Memory B cell (primary cell): ENCODE measurements around the gene NELFA.
A peak's percentile ranks its signal among the peaks of the same experiment; 100 is the strongest.

Experiments used
- ATAC-seq: fragments of 150-1000 bp; cut with Tn5 transposase; 2 replicates; pipeline ENCODE4 v1.10.0; 2021; ENCODE audit warnings: low read depth, mild to moderate bottlenecking, moderate library complexity
- DNase-seq, 2 donors: peaks; one replicate each; pipeline ENCODE4 v3.0.0; 2022; ENCODE audit warnings: low spot score in 2 of 2
- H3K27ac Mint-ChIP-seq: one replicate; pipeline ENCODE4 v1.8.0; 2022; ENCODE audit warnings: mild to moderate bottlenecking, moderate library complexity, mixed read lengths
- H3K27me3 Mint-ChIP-seq: one replicate; pipeline ENCODE4 v1.8.0; 2022; ENCODE audit warnings: mixed read lengths
- H3K36me3 Mint-ChIP-seq: one replicate; pipeline ENCODE4 v1.8.0; 2022; ENCODE audit warnings: mild to moderate bottlenecking, mixed read lengths
- H3K4me1 Mint-ChIP-seq: one replicate; pipeline ENCODE4 v1.8.0; 2022; ENCODE audit warnings: mixed read lengths
- H3K4me3 Mint-ChIP-seq: one replicate; pipeline ENCODE4 v1.8.0; 2022; ENCODE audit warnings: mild to moderate bottlenecking, moderate library complexity, mixed read lengths
- H3K9me3 Mint-ChIP-seq: one replicate; pipeline ENCODE4 v1.8.0; 2022; ENCODE audit warnings: mixed read lengths

The NELFA gene

GRCh38 chr4:2008921-2009650 is at the start of gene NELFA:
Gene NELFA, minus strand, starts transcription at chr4:2008974. Its CDS starts 15 bp downstream, at chr4:2008959.
- peak within 1 kb of the TSS; percentile 97 for H3K27ac Mint-ChIP-seq
- peaks cover 3% of the 10 kb centered on the region for H3K27me3 Mint-ChIP-seq
- H3K4me1 Mint-ChIP-seq, result peaks cover 26% of the 10 kb centered on the region
- H3K9me3 Mint-ChIP-seq, result no peaks in the 10 kb centered on the region
- peak; percentile 96 to 99 for DNase-seq
- peak within 1 kb of the TSS; percentile 93 for H3K4me3 Mint-ChIP-seq
- peak; percentile 80 for ATAC-seq
- peaks cover 4% of the 10 kb centered on the region for H3K36me3 Mint-ChIP-seq

- Mint-ChIP-seq H3K4me1 (no peaks in the 10 kb centered on the region), H3K9me3 (no peaks in the 10 kb centered on the region), H3K4me3 (peak overlapping the region; percentile 55), H3K27ac (no peak overlapping the region), H3K27me3 (peaks cover 8% of the 10 kb centered on the region), H3K36me3 (no peaks in the 10 kb centered on the region)
- ATAC-seq (no peak), DNase-seq (no peak)
Measured at GRCh38 chr4:2057382-2058065, 48.8 kb upstream of the NELFA start.

GRCh38 chr4:2054217-2054616 is 45.4 kb upstream of the NELFA start:
- Mint-ChIP-seq H3K9me3 (no peaks in the 10 kb centered on the region), H3K27ac (no peak overlapping the region), H3K4me3 (no peak overlapping the region), H3K27me3 (peaks cover 6% of the 10 kb centered on the region), H3K4me1 (no peaks in the 10 kb centered on the region), H3K36me3 (no peaks in the 10 kb centered on the region)
- no peak for DNase-seq
- ATAC-seq, result no peak

GRCh38 chr4:2051086-2051485 is 42.3 kb upstream of the NELFA start:
- DNase-seq (no peak), ATAC-seq (no peak)
- H3K4me1 Mint-ChIP-seq, result no peaks in the 10 kb centered on the region
- no peak overlapping the region for H3K27ac Mint-ChIP-seq
- H3K27me3 Mint-ChIP-seq, result peaks cover 8% of the 10 kb centered on the region
- H3K36me3 Mint-ChIP-seq, result no peaks in the 10 kb centered on the region
- H3K9me3 Mint-ChIP-seq, result no peaks in the 10 kb centered on the region
- H3K4me3 Mint-ChIP-seq, result no peak overlapping the region

- Mint-ChIP-seq H3K27me3 (peaks cover 8% of the 10 kb centered on the region), H3K9me3 (peaks cover 2% of the 10 kb centered on the region), H3K36me3 (no peaks in the 10 kb centered on the region), H3K4me1 (no peaks in the 10 kb centered on the region), H3K4me3 (no peak overlapping the region), H3K27ac (no peak overlapping the region)
- DNase-seq (no peak), ATAC-seq (no peak)
Measured at GRCh38 chr4:2049811-2050210, 41.0 kb upstream of the NELFA start.

GRCh38 chr4:2049381-2049780 is 40.6 kb upstream of the NELFA start:
- Mint-ChIP-seq H3K27me3 (peaks cover 8% of the 10 kb centered on the region), H3K36me3 (no peaks in the 10 kb centered on the region), H3K9me3 (peaks cover 2% of the 10 kb centered on the region), H3K27ac (no peak overlapping the region), H3K4me3 (no peak overlapping the region), H3K4me1 (no peaks in the 10 kb centered on the region)
- ATAC-seq (no peak), DNase-seq (no peak)

GRCh38 chr4:2048831-2049230 is 40.1 kb upstream of the NELFA start:
- peaks cover 2% of the 10 kb centered on the region for H3K9me3 Mint-ChIP-seq
- ATAC-seq, result no peak

GRCh38 chr4:2047781-2048581 is 39.2 kb upstream of the NELFA start:
- no peaks in the 10 kb centered on the region for H3K4me1 Mint-ChIP-seq
- no peak for ATAC-seq
- DNase-seq, result no peak
- H3K27ac Mint-ChIP-seq, result no peak overlapping the region
- H3K36me3 Mint-ChIP-seq, result no peaks in the 10 kb centered on the region
- no peak overlapping the region for H3K4me3 Mint-ChIP-seq
- peaks cover 4% of the 10 kb centered on the region for H3K27me3 Mint-ChIP-seq
- H3K9me3 Mint-ChIP-seq, result peaks cover 2% of the 10 kb centered on the region

More at GRCh38 chr4:2048831-2049230, 40.1 kb upstream of the NELFA start:
- Mint-ChIP-seq H3K27ac (no peak overlapping the region), H3K27me3 (peaks cover 4% of the 10 kb centered on the region), H3K36me3 (no peaks in the 10 kb centered on the region), H3K4me1 (no peaks in the 10 kb centered on the region), H3K4me3 (no peak overlapping the region)
- DNase-seq, result no peak

- Mint-ChIP-seq H3K36me3 (no peaks in the 10 kb centered on the region), H3K4me3 (no peak overlapping the region), H3K9me3 (peaks cover 2% of the 10 kb centered on the region), H3K27me3 (peaks cover 6% of the 10 kb centered on the region), H3K4me1 (no peaks in the 10 kb centered on the region), H3K27ac (no peak overlapping the region)
- ATAC-seq (no peak), DNase-seq (no peak)
Measured at GRCh38 chr4:2047031-2047660, 38.4 kb upstream of the NELFA start.

- DNase-seq (no peak), ATAC-seq (no peak)
- Mint-ChIP-seq H3K9me3 (peaks cover 2% of the 10 kb centered on the region), H3K4me1 (no peaks in the 10 kb centered on the region), H3K27me3 (peaks cover 6% of the 10 kb centered on the region), H3K36me3 (no peaks in the 10 kb centered on the region), H3K27ac (no peak overlapping the region), H3K4me3 (no peak overlapping the region)
Measured at GRCh38 chr4:2046031-2046961, 37.5 kb upstream of the NELFA start.

- H3K27me3 Mint-ChIP-seq, result peaks cover 6% of the 10 kb centered on the region
- no peaks in the 10 kb centered on the region for H3K36me3 Mint-ChIP-seq
- DNase-seq (no peak), ATAC-seq (no peak)
- H3K4me3 Mint-ChIP-seq, result no peak overlapping the region
- H3K27ac Mint-ChIP-seq, result no peak overlapping the region
- H3K4me1 Mint-ChIP-seq, result no peaks in the 10 kb centered on the region
- peaks cover 2% of the 10 kb centered on the region for H3K9me3 Mint-ChIP-seq
Measured at GRCh38 chr4:2045518-2045951, 36.8 kb upstream of the NELFA start.

- peaks cover 9% of the 10 kb centered on the region for H3K27me3 Mint-ChIP-seq
Measured at GRCh38 chr4:2044542-2045517, 36.1 kb upstream of the NELFA start.

More at GRCh38 chr4:2044542-2045517, 36.1 kb upstream of the NELFA start:
- H3K9me3 Mint-ChIP-seq, result peaks cover 2% of the 10 kb centered on the region
- no peak for ATAC-seq
- no peak for DNase-seq
- no peaks in the 10 kb centered on the region for H3K4me1 Mint-ChIP-seq
- no peak overlapping the region for H3K4me3 Mint-ChIP-seq
- H3K27ac Mint-ChIP-seq, result no peak overlapping the region
- H3K36me3 Mint-ChIP-seq, result no peaks in the 10 kb centered on the region
